HG03060 (cell line): ENCODE measurements around the gene FAM83F.

Experiments
- ATAC-seq: cut with Tn5 transposase; IDR thresholded peaks from one replicate; pipeline ENCODE4 v1.9.1; 2021; ENCODE audit warnings: low read depth, moderate number of reproducible peaks; ENCODE audit not compliant: unreplicated experiment

Gene FAM83F

DNA sequence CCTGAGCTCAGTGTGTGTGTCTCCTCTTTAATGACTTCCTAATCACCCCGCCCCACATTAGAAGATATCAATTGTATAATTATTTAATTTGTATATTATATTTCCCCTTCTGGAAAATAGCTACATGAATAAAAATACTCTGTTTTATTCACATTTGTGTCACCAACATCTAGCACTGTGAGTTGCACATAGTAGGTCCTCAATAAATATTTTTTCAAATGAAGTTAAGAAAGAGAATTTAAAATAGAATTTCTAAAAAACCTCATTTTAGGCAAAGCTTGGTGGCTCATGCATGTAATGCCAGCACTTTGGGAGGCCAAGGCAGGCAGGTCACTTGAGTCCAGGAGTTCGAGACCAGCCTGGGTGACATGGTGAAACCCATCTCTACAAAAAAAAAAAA lies 59.7 kb downstream of the FAM83F start:
- ATAC-seq = no peak

GRCh38 chr22:40055143-40055883 lies 60.6 kb downstream of the FAM83F start:
- peak; percentile 68 for ATAC-seq

- no peak for ATAC-seq
These were observed 61.4 kb downstream of the FAM83F start for GRCh38 chr22:40056154-40056553.

DNA sequence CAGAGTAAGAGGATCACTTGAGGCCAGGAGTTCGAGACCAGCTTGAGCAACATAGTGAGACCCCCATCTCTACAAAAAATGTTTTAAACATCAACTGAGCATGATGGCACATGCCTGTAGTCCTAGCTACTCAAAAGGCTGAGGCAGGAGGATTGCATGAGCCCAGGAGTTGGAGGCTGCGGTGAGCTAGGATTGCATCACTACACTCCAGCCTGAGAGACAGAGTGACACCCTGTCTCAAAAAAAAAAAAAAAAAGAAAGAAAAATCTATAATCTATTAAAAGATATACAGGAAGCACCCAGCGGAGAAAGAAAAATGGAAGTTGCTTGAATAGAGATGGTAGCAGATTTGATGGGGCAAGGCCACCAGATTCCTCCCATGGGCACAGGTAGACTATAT lies 61.8 kb downstream of the FAM83F start:
- ATAC-seq = no peak

- no peak for ATAC-seq
These were observed 62.9 kb downstream of the FAM83F start for GRCh38 chr22:40057652-40058051.

GRCh38 chr22:40058265-40058664 lies 63.5 kb downstream of the FAM83F start:
- ATAC-seq = no peak

DNA sequence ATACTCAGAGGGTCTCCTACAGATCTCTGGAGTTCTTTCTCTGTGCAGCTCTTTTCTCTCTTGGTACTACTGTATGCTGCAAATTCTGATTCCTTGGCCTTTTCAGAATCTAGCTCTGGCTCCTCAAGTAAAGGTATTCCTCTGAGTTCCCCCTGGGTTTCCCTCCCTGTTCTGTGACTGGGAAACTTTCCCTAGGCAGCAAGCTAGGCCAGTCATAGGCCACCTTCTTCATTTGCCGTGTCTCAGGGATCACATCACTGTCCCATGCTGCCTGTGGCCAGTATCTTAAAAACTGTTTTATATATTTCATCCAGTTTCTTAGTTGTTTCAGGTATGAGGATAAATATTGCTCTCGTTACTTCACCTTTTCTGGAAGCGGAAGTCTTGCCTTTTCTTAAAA lies 71.2 kb downstream of the FAM83F start:
- no peak for ATAC-seq

DNA sequence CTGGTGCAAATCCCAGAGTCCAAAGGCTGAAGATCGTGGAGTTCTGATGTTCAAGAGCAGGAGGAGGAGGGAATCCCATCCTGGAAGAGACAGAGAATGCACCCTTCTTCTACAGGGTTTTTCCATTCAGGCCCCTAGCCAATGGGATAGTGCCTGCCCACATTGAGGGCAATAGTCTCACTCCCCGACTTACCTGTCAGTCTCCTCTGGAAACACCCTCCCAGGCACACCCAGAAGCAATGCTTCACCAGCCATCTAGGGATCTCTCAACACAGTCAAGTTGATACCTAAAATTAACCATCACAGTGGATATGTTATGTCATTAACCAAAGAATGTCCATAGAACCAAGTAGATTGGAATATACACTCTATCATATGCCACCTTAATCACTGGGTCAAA lies 72.9 kb downstream of the FAM83F start:
- ATAC-seq = no peak

GRCh38 chr22:40070701-40071100 lies 75.9 kb downstream of the FAM83F start:
- ATAC-seq = no peak

- ATAC-seq = no peak
These were observed 77.0 kb downstream of the FAM83F start for GRCh38 chr22:40071720-40072119.

GRCh38 chr22:40076702-40077645 lies 82.2 kb downstream of the FAM83F start:
- ATAC-seq = no peak

GRCh38 chr22:40077646-40078016 lies 82.9 kb downstream of the FAM83F start:
- ATAC-seq = no peak

DNA sequence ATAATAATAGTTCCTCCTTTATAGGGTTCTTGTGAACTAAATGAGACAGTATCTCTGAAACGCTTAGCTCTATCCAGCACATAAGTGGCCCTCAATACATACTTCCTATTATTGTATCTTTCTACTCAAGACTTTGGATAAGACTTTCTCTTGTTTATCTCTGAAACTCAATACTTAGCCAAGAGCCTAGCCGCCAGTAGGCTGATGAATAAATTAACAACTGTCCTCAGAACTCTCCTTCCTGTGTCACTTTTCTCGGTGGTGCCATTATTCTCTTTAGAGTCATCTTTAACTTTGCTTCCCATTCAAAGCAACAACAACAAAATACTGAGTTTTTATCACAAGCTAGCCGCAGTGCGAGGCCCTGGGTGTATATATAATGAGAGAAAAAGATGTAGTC lies 86.9 kb downstream of the FAM83F start:
- no peak for ATAC-seq

DNA sequence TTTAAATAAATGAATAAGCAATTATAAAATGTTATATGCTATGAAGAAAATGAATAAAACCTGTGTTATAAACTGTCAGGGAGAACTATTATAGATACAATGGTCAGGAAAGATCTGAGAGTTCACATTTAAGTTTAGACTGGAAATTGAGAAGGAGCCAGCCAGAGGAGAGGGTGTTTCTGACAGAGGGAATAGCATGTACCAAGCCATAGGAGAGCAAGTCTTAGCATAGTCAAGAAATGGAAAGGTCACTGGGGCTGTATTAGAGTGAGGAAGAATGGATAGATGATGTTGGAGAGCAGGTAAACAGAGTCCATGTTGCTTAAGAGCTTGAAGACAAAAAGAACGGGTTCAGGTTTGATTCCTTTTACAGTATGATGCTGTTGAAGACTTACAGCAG lies 87.4 kb downstream of the FAM83F start:
- ATAC-seq = no peak

DNA sequence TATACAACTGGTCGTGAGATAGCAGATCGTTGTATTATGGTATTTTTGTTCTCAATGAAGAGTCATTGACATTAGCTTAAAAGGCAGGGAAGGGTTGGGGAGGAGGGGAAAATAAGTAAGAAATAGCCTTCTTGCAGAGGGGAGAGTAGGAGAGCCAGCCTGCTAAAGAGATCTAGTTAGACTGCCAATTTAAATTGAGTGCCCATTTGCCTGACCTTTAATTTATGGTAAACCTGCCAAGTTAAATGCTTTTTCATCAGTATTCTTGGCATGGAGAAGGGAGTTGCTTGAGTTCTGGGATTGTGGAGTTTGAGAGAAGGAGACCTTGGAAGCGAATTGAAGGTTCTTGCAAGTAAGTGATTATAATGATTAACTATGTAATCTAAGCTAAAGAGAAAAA lies 89.0 kb downstream of the FAM83F start:
- no peak for ATAC-seq

DNA sequence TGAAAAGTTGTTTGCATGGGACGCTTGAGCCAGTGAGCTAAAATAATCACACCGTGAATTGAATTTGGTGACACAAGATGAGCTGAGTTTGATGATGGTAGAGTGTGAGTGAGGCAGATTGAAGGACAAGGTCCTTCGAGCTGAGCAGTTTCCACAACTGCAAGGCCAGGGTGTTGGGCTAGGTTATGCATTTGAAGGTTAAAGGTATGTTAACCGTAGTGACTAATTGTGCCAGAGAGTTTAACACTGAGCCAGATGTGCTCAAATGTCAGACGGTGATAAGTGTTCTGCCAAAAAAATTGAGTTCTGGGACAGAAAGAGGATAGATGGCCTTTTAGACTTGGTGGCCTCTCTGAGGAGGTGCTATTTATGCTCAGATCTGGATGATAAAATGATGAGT lies 89.5 kb downstream of the FAM83F start:
- ATAC-seq = no peak

DNA sequence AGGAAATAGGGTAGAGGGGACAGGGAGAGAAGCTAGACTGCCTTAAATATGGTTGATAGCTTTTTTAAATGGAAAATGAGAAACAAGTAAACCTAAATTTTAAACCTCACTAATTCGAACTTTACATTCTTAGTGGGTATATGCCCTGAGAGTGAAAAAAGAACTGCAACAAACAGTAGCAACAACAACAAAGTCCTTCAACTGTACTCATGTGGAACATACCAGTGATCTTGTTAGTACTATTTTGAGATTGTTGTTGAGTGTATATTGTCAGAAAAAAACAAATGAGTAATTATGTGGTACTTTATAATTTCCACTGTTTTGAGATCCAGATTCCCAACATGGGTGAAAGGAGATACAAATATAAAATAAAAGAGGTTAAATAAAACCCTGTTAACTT lies 94.1 kb downstream of the FAM83F start:
- no peak for ATAC-seq
